ENCODE measurements around the gene MRPL53.

GRCh38 chr2:74496997-74497776 is 24.7 kb upstream of the MRPL53 start:
- TF ChIP-seq CTCF (IDR thresholded peaks at IDR 0.05) = no peak
- no peak for TF ChIP-seq POLR2AphosphoS5 (IDR thresholded peaks at IDR 0.05)
- TF ChIP-seq POLR2A (IDR thresholded peaks at IDR 0.05) = no peak
